CD14-positive monocyte (primary cell): Measurements from ENCODE around the gene PACSIN3. TPM values are rescaled to one million over a fixed set of nuclear protein-coding genes. Genes with fewer than 3 reads are reported as not detected.

Experiments used
- DNase-seq, 3 donors: peaks; one replicate each; pipeline ENCODE4 v3.0.0-alpha.2; 2011 to 2022
- H2AFZ ChIP-seq: 2 replicates; pipeline ENCODE4 v1.6.0; 2012; ENCODE audit warnings: mild to moderate bottlenecking, low read depth, low read length, inconsistent platforms; ENCODE audit not compliant: insufficient read depth, poor library complexity, severe bottlenecking
- H3K27ac ChIP-seq, 2 donors: 1 replicate in 1 of 2; 2 replicates in 1 of 2; pipeline ENCODE4 v1.5.1; 2012 to 2013; ENCODE audit warnings: low read length in 2 of 2, control low read depth in 1 of 2, inconsistent platforms in 1 of 2, low read depth in 1 of 2, mild to moderate bottlenecking in 1 of 2
- H3K27me3 ChIP-seq, 2 donors: one replicate each; pipeline versions ENCODE4 v1.6.0 to v1.6.1; 2011 to 2013; ENCODE audit warnings: low read length in 2 of 2; ENCODE audit not compliant: control insufficient read depth in 2 of 2, insufficient read depth in 2 of 2
- H3K36me3 ChIP-seq, 2 donors: replicated peaks in 1 of 2; 1 replicate in 1 of 2; 2 replicates in 1 of 2; pipeline versions ENCODE4 v1.5.1 to v1.6.1; 2012 to 2013; ENCODE audit warnings: low read length in 2 of 2, control low read depth in 1 of 2, inconsistent platforms in 1 of 2, mild to moderate bottlenecking in 1 of 2; ENCODE audit not compliant: insufficient read depth in 2 of 2, control insufficient read depth in 1 of 2
- H3K4me1 ChIP-seq, 2 donors: 1 replicate in 1 of 2; 2 replicates in 1 of 2; pipeline versions ENCODE4 v1.5.1 to v1.6.1; 2012 to 2013; ENCODE audit warnings: low read length in 2 of 2, control low read depth in 1 of 2, inconsistent platforms in 1 of 2, mild to moderate bottlenecking in 1 of 2, moderate library complexity in 1 of 2; ENCODE audit not compliant: insufficient read depth in 2 of 2, control insufficient read depth in 1 of 2
- H3K4me2 ChIP-seq: replicated peaks from 2 replicates; pipeline ENCODE3; 2012; ENCODE audit warnings: low read length, moderate library complexity, mild to moderate bottlenecking; ENCODE audit not compliant: poor library complexity, severe bottlenecking; ENCODE audit errors: extremely low read depth
- H3K4me3 ChIP-seq, 3 experiments: fragments of 200-600 bp in 1 of 3; sonication (generic) in 1 of 3; replicated peaks in 1 of 3; 1 replicate in 2 of 3; 2 replicates in 1 of 3; pipeline ENCODE4 v1.5.1; 2011 to 2013; ENCODE audit warnings: low read length in 3 of 3, mild to moderate bottlenecking in 3 of 3, control low read depth in 2 of 3, low read depth in 2 of 3, inconsistent platforms in 1 of 3, moderate library complexity in 1 of 3
- H3K79me2 ChIP-seq: 2 replicates; pipeline ENCODE4 v1.6.0; 2012; ENCODE audit warnings: mild to moderate bottlenecking, control low read depth, inconsistent platforms, low read length, moderate library complexity; ENCODE audit not compliant: insufficient read depth
- H3K9ac ChIP-seq: 2 replicates; pipeline ENCODE4 v1.6.0; 2017; ENCODE audit warnings: low read length, mild to moderate bottlenecking; ENCODE audit not compliant: insufficient read depth, poor library complexity, severe bottlenecking
- H3K9me3 ChIP-seq, 2 donors: replicated peaks in 1 of 2; 1 replicate in 1 of 2; 2 replicates in 1 of 2; pipeline versions ENCODE4 v1.5.1 to v1.6.1; 2012 to 2013; ENCODE audit warnings: low read length in 2 of 2, control low read depth in 1 of 2; ENCODE audit not compliant: control insufficient read depth in 1 of 2, insufficient read depth in 1 of 2
- H4K20me1 ChIP-seq: 2 replicates; pipeline ENCODE4 v1.6.0; 2012; ENCODE audit warnings: mild to moderate bottlenecking, low read length, control low read depth, moderate library complexity; ENCODE audit not compliant: insufficient read depth
- H3K27ac Mint-ChIP-seq, 7 donors: one replicate each; pipeline ENCODE4 v1.8.0; 2020; ENCODE audit warnings: mild to moderate bottlenecking in 7 of 7, mixed read lengths in 7 of 7, moderate library complexity in 6 of 7, inconsistent platforms in 2 of 7
- H3K27me3 Mint-ChIP-seq, 3 donors: one replicate each; pipeline ENCODE4 v1.8.0; 2021 to 2022; ENCODE audit warnings: low read depth in 3 of 3, mild to moderate bottlenecking in 3 of 3, mixed read lengths in 3 of 3, moderate library complexity in 3 of 3, inconsistent platforms in 1 of 3
- H3K36me3 Mint-ChIP-seq, 2 donors: one replicate each; pipeline ENCODE4 v1.8.0; 2020; ENCODE audit warnings: mixed read lengths in 2 of 2, inconsistent platforms in 1 of 2, mild to moderate bottlenecking in 1 of 2
- H3K4me1 Mint-ChIP-seq: one replicate; pipeline ENCODE4 v1.8.0; 2020; ENCODE audit warnings: mild to moderate bottlenecking, mixed read lengths
- H3K4me3 Mint-ChIP-seq, 2 donors: one replicate each; pipeline ENCODE4 v1.8.0; 2020; ENCODE audit warnings: mild to moderate bottlenecking in 2 of 2, mixed read lengths in 2 of 2, moderate library complexity in 1 of 2
- H3K9me3 Mint-ChIP-seq, 7 donors: one replicate each; pipeline ENCODE4 v1.8.0; 2020 to 2022; ENCODE audit warnings: mixed read lengths in 7 of 7, mild to moderate bottlenecking in 6 of 7, moderate library complexity in 6 of 7, inconsistent platforms in 2 of 7
- WGBS: methylation state at CpG from one replicate; pipeline ENCODE4 v1.1.5; 2013; ENCODE audit warnings: missing lambda C conversion rate; ENCODE audit not compliant: insufficient coverage; 5-methylcytosine and 5-hydroxymethylcytosine counted together
- intact Hi-C, 2 donors: fragments of 100-400 bp; cut with micrococcal nuclease; formaldehyde crosslinking; loops; one replicate each; pipeline versions ENCODE4 v1.15.0 to v1.15.1; 2023
- polyA plus RNA-seq, 3 donors: library from polyadenylated mRNA; depleted of rRNA in 1 of 3; unstranded in 2 of 3; stranded (reverse) in 1 of 3; fragments of 300-500 nt in 2 of 3; fragments of >200 nt in 1 of 3; fragmentation: Illumina TruSeq in 2 of 3; gene quantifications; 1 replicate in 2 of 3; 2 replicates in 1 of 3; pipeline ENCODE4 v1.2.3, GENCODE V29; 2012 to 2021
- TF ChIP-seq, protein P1 (sequence below): fragments of 200-600 bp; IDR thresholded peaks from one replicate; pipeline ENCODE4 v1.8.0; 2022; ENCODE audit warnings: antibody characterized with exemption, mild to moderate bottlenecking

PACSIN3 gene
- polyA plus RNA-seq, 3 donors, result not detected

DNA sequence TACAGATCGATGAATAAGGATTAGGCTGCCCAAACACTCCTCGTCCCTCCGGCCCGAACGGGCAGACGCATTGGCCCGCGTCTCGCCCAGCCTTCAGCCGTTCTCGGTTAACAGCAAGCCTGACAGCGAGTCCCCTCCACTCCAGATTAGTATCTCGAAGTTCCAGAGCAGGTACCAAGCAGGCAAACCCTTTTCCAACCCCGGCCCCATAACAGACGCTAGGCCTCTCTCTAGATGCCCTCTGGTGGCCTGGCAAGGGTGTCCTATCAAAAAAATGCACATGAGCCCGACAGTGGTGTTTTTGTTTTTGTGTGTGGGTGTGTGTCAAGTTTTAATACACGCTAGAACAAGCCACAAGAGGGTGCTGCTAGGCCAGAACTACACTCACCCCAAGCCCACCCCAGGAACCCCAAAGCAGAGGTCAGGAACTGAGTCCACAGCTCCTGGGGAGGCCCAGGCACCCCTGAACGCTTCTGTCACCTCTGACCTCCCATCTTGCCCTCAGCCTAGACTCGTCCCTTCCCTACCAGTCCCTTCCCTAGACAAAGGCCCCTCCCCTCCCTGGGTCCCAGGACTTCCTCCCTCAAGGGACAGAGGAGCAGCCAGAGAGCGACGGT lies 8.9 kb downstream of the PACSIN3 start:
- Histone ChIP-seq H3K27ac (peak overlapping the region; percentile 90 to 95), H3K36me3 (peaks cover 22 to 33% of the 10 kb centered on the region in 2 donors), H3K4me1 (peaks cover 24 to 29% of the 10 kb centered on the region in 2 donors), H3K27me3 (no peaks in the 10 kb centered on the region), H2AFZ (peak overlapping the region; percentile 98), H3K4me2 (peak overlapping the region; percentile 90), H3K79me2 (peaks cover 44% of the 10 kb centered on the region), H3K9me3 (no peaks in the 10 kb centered on the region), H3K4me3 (peak overlapping the region; percentile 64 to 94 (median 88)), H3K9ac (peak overlapping the region; percentile 94), H4K20me1 (peaks cover 42% of the 10 kb centered on the region)
- H3K4me3 Mint-ChIP-seq, result peak overlapping the region; percentile 95 to 96
- H3K27ac Mint-ChIP-seq, result peak overlapping the region; percentile 95 to 99 (median 98)
- peaks cover 0 to 2% (median 0%) of the 10 kb centered on the region in 7 donors for H3K9me3 Mint-ChIP-seq
- intact Hi-C loops, result loop anchor here (2.0 to 10.0 kb wide), 5 partner anchors 40 to 560 kb away; partner anchors contain the start of genes ARHGAP1 (in 1 of the 2), ATG13 (in 1 of the 2), HARBI1 (in 1 of the 2) and PSMC3 (in 1 of the 2)
- DNase-seq, result peak; percentile 67 to 76 (median 69)
- WGBS, result 2% methylated on average over 17 of the region's 21 CpGs
- TF ChIP-seq, protein P1, sequence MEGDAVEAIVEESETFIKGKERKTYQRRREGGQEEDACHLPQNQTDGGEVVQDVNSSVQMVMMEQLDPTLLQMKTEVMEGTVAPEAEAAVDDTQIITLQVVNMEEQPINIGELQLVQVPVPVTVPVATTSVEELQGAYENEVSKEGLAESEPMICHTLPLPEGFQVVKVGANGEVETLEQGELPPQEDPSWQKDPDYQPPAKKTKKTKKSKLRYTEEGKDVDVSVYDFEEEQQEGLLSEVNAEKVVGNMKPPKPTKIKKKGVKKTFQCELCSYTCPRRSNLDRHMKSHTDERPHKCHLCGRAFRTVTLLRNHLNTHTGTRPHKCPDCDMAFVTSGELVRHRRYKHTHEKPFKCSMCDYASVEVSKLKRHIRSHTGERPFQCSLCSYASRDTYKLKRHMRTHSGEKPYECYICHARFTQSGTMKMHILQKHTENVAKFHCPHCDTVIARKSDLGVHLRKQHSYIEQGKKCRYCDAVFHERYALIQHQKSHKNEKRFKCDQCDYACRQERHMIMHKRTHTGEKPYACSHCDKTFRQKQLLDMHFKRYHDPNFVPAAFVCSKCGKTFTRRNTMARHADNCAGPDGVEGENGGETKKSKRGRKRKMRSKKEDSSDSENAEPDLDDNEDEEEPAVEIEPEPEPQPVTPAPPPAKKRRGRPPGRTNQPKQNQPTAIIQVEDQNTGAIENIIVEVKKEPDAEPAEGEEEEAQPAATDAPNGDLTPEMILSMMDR, result peak; percentile 81
- peaks cover 18 to 30% of the 10 kb centered on the region in 2 donors for H3K36me3 Mint-ChIP-seq
- H3K4me1 Mint-ChIP-seq, result peaks cover 22% of the 10 kb centered on the region
- peaks cover 0 to 2% (median 1%) of the 10 kb centered on the region in 3 donors for H3K27me3 Mint-ChIP-seq

GRCh38 chr11:47176328-47177228 lies 9.7 kb downstream of the PACSIN3 start, which contains the start of gene ARFGAP2:
ARFGAP2 (minus strand) TSS chr11:47176879; CDS start chr11:47176853, 26 bp downstream.
- peak within 1 kb of the TSS; percentile 90 to 95 for H3K27ac ChIP-seq
- H3K4me1 Mint-ChIP-seq, result peaks cover 22% of the 10 kb centered on the region
- peaks cover 30 to 41% of the 10 kb centered on the region in 2 donors for H3K36me3 ChIP-seq
- peak within 1 kb of the TSS; percentile 98 for H2AFZ ChIP-seq
- peak within 1 kb of the TSS; percentile 95 to 98 for H3K4me3 Mint-ChIP-seq
- peaks cover 23 to 38% of the 10 kb centered on the region in 2 donors for H3K36me3 Mint-ChIP-seq
- H3K9me3 Mint-ChIP-seq, result peaks cover 0 to 2% (median 0%) of the 10 kb centered on the region in 7 donors
- under 1% methylated on average over 66 of the region's 89 CpGs for WGBS
- TF ChIP-seq, protein P1, result no peak
- H3K27me3 ChIP-seq, result no peaks in the 10 kb centered on the region
- H3K4me2 ChIP-seq, result peak within 1 kb of the TSS; percentile 90
- peaks cover 49% of the 10 kb centered on the region for H4K20me1 ChIP-seq
- H3K4me3 ChIP-seq, result peak within 1 kb of the TSS; percentile 77 to 94 (median 93)
- peak within 1 kb of the TSS; percentile 96 to 99 (median 98) for H3K27ac Mint-ChIP-seq
- peaks cover 24 to 29% of the 10 kb centered on the region in 2 donors for H3K4me1 ChIP-seq
- peak within 1 kb of the TSS; percentile 94 for H3K9ac ChIP-seq
- peaks cover 0 to 2% (median 1%) of the 10 kb centered on the region in 3 donors for H3K27me3 Mint-ChIP-seq
- H3K9me3 ChIP-seq, result no peaks in the 10 kb centered on the region
- DNase-seq, result peak; percentile 93 to 96 (median 94)
- intact Hi-C loops, result loop anchor here (2.0 to 10.0 kb wide), 5 partner anchors 41 to 559 kb away; partner anchors contain the start of genes ARHGAP1 (in 1 of the 2), ATG13 (in 1 of the 2), HARBI1 (in 1 of the 2) and PSMC3 (in 1 of the 2)
- H3K79me2 ChIP-seq, result peaks cover 51% of the 10 kb centered on the region
